HepG2 (cell line): ENCODE data around the gene C2orf92. TPM values are rescaled to one million over a fixed set of nuclear protein-coding genes. Genes with fewer than 3 reads are reported as not detected.

Experiments
- ATF2 ChIP-seq: sonication (generic); formaldehyde crosslinking; IDR thresholded peaks from 2 replicates; pipeline ENCODE4 v1.4.0; 2020; ENCODE audit warnings: missing genetic modification reagents
- CEBPG ChIP-seq: IDR thresholded peaks from 2 replicates; pipeline ENCODE4 v1.6.1; 2016
- FIP1L1 ChIP-seq: fragments of 200-400 bp; formaldehyde crosslinking; IDR thresholded peaks from 2 replicates; pipeline ENCODE4 v1.6.1; 2018; ENCODE audit warnings: low read depth, mild to moderate bottlenecking, low read length, moderate library complexity, borderline replicate concordance; ENCODE audit not compliant: insufficient read depth
- KAT7 ChIP-seq: IDR thresholded peaks from 2 replicates; pipeline ENCODE4 v1.6.1; 2018; ENCODE audit warnings: borderline replicate concordance, missing compliant biosample characterization
- NFE2L1 ChIP-seq: sonication (generic); formaldehyde crosslinking; IDR thresholded peaks from 2 replicates; pipeline ENCODE4 v1.4.0; 2020; ENCODE audit warnings: missing genetic modification reagents, mild to moderate bottlenecking, borderline replicate concordance
- NFKBIZ ChIP-seq: IDR thresholded peaks from 2 replicates; pipeline ENCODE4 v1.6.1; 2018; ENCODE audit warnings: missing genetic modification reagents, missing compliant biosample characterization
- PBX2 ChIP-seq: IDR thresholded peaks from 2 replicates; pipeline ENCODE4 v1.6.1; 2016; ENCODE audit warnings: control low read depth
- SNAPC4 ChIP-seq: sonication (generic); formaldehyde crosslinking; IDR thresholded peaks from 2 replicates; pipeline ENCODE4 v1.4.0; 2020; ENCODE audit warnings: mild to moderate bottlenecking, missing genetic modification reagents
- SRF ChIP-seq: IDR thresholded peaks from 2 replicates; pipeline ENCODE4 v1.6.1; 2011; ENCODE audit warnings: mild to moderate bottlenecking, low read depth, low read length, moderate library complexity
- ZIK1 ChIP-seq: sonication (generic); formaldehyde crosslinking; IDR thresholded peaks from 2 replicates; pipeline ENCODE4 v1.5.0; 2020; ENCODE audit warnings: mild to moderate bottlenecking, low read depth, missing genetic modification reagents, borderline replicate concordance
- ZNF577 ChIP-seq: sonication (generic); formaldehyde crosslinking; IDR thresholded peaks from 2 replicates; pipeline ENCODE4 v1.4.0; 2020; ENCODE audit warnings: mild to moderate bottlenecking, low read depth, missing genetic modification reagents, borderline replicate concordance
- ZNF629 ChIP-seq: sonication (generic); formaldehyde crosslinking; conservative IDR thresholded peaks from 2 replicates; pipeline ENCODE4 v1.5.0; 2020; ENCODE audit warnings: missing genetic modification reagents
- ZNF703 ChIP-seq: sonication (generic); formaldehyde crosslinking; IDR thresholded peaks from 2 replicates; pipeline ENCODE4 v1.5.1; 2020; ENCODE audit warnings: missing genetic modification reagents, mild to moderate bottlenecking, moderate library complexity, borderline replicate concordance
- ZNF768 ChIP-seq: sonication (generic); formaldehyde crosslinking; IDR thresholded peaks from 2 replicates; pipeline ENCODE4 v1.4.0; 2020; ENCODE audit warnings: missing genetic modification reagents
- ZNF780A ChIP-seq: sonication (generic); formaldehyde crosslinking; IDR thresholded peaks from 2 replicates; pipeline ENCODE4 v1.8.0; 2022; ENCODE audit warnings: mild to moderate bottlenecking, missing genetic modification reagents, moderate library complexity
- polyA plus RNA-seq, 8 experiments: library from polyadenylated mRNA; depleted of rRNA in 3 of 8; stranded (reverse) in 7 of 8; unstranded in 1 of 8; fragments of >200 nt; fragmentation: Illumina TruSeq in 4 of 8; extraction: Trizol in 4 of 8; gene quantifications; 2 replicates each; pipeline versions ENCODE4 v1.2.1 to v1.2.3, GENCODE V29; 2011 to 2016; ENCODE audit warnings: low read depth in 4 of 8, missing spikeins in 1 of 8, mixed read lengths in 1 of 8; ENCODE audit not compliant: insufficient read depth in 1 of 8
- total RNA-seq, 5 experiments: library from RNA; depleted of rRNA; stranded (reverse); fragments of >200 nt; fragmentation: Illumina TruSeq; extraction: Trizol; gene quantifications; 2 replicates each; pipeline ENCODE4 v1.2.3, GENCODE V29; 2016; ENCODE audit warnings: low read depth in 1 of 5
- TF ChIP-seq, protein P1 (sequence below): sonication (generic); formaldehyde crosslinking; IDR thresholded peaks from 2 replicates; pipeline ENCODE4 v1.5.0; 2020; ENCODE audit warnings: missing genetic modification reagents
- TF ChIP-seq, protein P2 (sequence below), 2 experiments: sonication (generic) in 1 of 2; formaldehyde crosslinking in 1 of 2; IDR thresholded peaks; 2 replicates each; pipeline versions ENCODE4 v1.4.0 to v1.6.1; 2018 to 2020; ENCODE audit warnings: missing genetic modification reagents in 2 of 2, borderline replicate concordance in 1 of 2, low read depth in 1 of 2, mild to moderate bottlenecking in 1 of 2, missing biosample characterization in 1 of 2

Gene C2orf92
- total and polyA plus RNA-seq, 2 of the 13 experiments (the other 11 are each of a cell fraction or from before 2014, with no cell fraction given) = 4.9 to 5.0 TPM

DNA sequence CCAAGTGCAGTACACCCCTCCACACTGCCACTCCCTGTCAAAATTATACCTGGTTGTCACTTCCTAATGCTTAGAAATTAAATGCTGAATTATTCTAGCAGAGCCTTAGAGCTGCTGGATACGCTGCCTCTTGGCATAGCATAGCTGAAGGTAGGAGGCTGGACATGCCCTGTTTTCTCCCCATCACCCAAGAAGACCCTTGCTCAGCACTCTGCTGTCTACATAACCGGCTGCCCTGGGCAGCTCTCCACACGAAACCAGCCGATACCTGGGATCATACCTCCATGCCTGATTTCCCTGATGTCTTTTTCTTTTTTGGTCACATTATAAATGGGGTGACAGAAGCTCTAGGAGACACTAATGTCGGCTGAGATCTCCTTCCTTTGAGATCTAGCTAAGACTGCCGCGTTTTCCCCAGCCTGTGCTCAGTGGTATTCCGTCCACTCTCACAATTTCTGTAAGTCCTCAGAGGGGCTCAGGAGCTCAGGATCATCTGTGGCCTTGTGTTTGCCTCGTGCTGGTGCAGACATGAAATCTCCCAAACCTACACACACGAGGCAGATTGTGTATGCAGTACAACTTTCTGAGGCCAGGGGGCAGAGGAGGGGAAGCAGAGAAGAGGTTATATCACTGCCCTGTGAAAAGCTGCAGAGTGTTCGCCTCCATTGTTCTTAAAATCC lies 30.4 kb downstream of the C2orf92 start (continued):
- no peak for TF ChIP-seq SNAPC4 (CRISPR knock-in tag)
- no peak for TF ChIP-seq ZNF703 (CRISPR knock-in tag)
- TF ChIP-seq ZNF577 (CRISPR knock-in tag) = no peak
- TF ChIP-seq ATF2 (CRISPR knock-in tag) = 0 out of 2 replicates have a peak, but pooled peaks have one; percentile 19
- TF ChIP-seq NFE2L1 (CRISPR knock-in tag) = no peak
- no peak for TF ChIP-seq KAT7 (CRISPR knock-in tag)
- no peak for TF ChIP-seq ZNF768 (CRISPR knock-in tag)
- TF ChIP-seq, protein P1, sequence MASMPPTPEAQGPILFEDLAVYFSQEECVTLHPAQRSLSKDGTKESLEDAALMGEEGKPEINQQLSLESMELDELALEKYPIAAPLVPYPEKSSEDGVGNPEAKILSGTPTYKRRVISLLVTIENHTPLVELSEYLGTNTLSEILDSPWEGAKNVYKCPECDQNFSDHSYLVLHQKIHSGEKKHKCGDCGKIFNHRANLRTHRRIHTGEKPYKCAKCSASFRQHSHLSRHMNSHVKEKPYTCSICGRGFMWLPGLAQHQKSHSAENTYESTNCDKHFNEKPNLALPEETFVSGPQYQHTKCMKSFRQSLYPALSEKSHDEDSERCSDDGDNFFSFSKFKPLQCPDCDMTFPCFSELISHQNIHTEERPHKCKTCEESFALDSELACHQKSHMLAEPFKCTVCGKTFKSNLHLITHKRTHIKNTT (CRISPR knock-in tag) = no peak
- peak; percentile 28; the same call in 1 of the 2 replicates for TF ChIP-seq CEBPG
- TF ChIP-seq ZNF629 (CRISPR knock-in tag) = no peak
- 0 out of 2 replicates have a peak, but pooled peaks have one; percentile 51 for TF ChIP-seq NFKBIZ (CRISPR knock-in tag)
- no peak for TF ChIP-seq ZIK1 (CRISPR knock-in tag)
- TF ChIP-seq ZNF780A (CRISPR knock-in tag) = no peak
- no peak for TF ChIP-seq FIP1L1
- TF ChIP-seq, protein P2, sequence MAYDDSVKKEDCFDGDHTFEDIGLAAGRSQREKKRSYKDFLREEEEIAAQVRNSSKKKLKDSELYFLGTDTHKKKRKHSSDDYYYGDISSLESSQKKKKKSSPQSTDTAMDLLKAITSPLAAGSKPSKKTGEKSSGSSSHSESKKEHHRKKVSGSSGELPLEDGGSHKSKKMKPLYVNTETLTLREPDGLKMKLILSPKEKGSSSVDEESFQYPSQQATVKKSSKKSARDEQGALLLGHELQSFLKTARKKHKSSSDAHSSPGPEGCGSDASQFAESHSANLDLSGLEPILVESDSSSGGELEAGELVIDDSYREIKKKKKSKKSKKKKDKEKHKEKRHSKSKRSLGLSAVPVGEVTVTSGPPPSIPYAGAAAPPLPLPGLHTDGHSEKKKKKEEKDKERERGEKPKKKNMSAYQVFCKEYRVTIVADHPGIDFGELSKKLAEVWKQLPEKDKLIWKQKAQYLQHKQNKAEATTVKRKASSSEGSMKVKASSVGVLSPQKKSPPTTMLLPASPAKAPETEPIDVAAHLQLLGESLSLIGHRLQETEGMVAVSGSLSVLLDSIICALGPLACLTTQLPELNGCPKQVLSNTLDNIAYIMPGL (CRISPR knock-in tag; IDR thresholded peaks at IDR 0.05; ENCODE audit: borderline replicate concordance in 1 of 2, low read depth in 1 of 2) = peak; percentile 22 to 54; a peak in 1 of 4 replicates
- TF ChIP-seq PBX2 (CRISPR knock-in tag) = no peak
- no peak for TF ChIP-seq SRF
